Endothelial cell of umbilical vein (primary cell): ENCODE measurements around the gene UQCRFS1. TPM values are rescaled to one million over a fixed set of nuclear protein-coding genes. Genes with fewer than 3 reads are reported as not detected.

ENCODE experiments used
- BruUV-seq: library from RNA; stranded (reverse); fragments of 400-500 nt; replicated peaks from 2 replicates; lab custom pipeline; 2021; lab: Mats Ljungman, UMichigan
- CTCF ChIA-PET: fragments of 300-600, 350-600 bp; sonication (Branson Sonifier 250); formaldehyde crosslinking; loops from one replicate; lab custom pipeline; 2021; ENCODE audit warnings: antibody characterized with exemption, inconsistent platforms; lab: Charles Lee
- POLR2A ChIA-PET: fragments of 300-600, 350-600 bp; sonication (Branson Sonifier 250); formaldehyde crosslinking; loops from one replicate; lab custom pipeline; 2021; ENCODE audit warnings: antibody characterized with exemption, inconsistent platforms; lab: Charles Lee
- DNase-seq: peaks from one replicate; pipeline ENCODE4 v3.0.0-alpha.2; 2011; ENCODE audit warnings: low read depth, low spot score
- FAIRE-seq: peaks from 2 replicates; lab custom pipeline; 2011; peaks lifted over from hg19 to GRCh38; lab: Jason Lieb, UNC
- H2AFZ ChIP-seq: 2 replicates; pipeline ENCODE4 v1.6.0; 2012; ENCODE audit warnings: low read depth, low read length, control low read depth, inconsistent platforms
- H3K27ac ChIP-seq: 2 replicates; pipeline ENCODE4 v1.5.1; 2011; ENCODE audit warnings: low read depth, mild to moderate bottlenecking, control low read depth, low read length, moderate library complexity; ENCODE audit not compliant: insufficient read depth
- H3K27me3 ChIP-seq, 2 experiments: 2 replicates each; pipeline versions ENCODE4 v1.6.0 to v1.6.1; 2011; ENCODE audit warnings: low read length in 2 of 2, mixed read lengths in 1 of 2; ENCODE audit not compliant: control insufficient read depth in 2 of 2, insufficient read depth in 2 of 2
- H3K36me3 ChIP-seq, 2 experiments: 2 replicates in 1 of 2; 3 replicates in 1 of 2; pipeline ENCODE4 v1.5.1; 2011; ENCODE audit warnings: low read length in 2 of 2, mild to moderate bottlenecking in 1 of 2, moderate library complexity in 1 of 2; ENCODE audit not compliant: control insufficient read depth in 2 of 2, insufficient read depth in 2 of 2; ENCODE audit errors: extremely low read depth in 1 of 2
- H3K4me1 ChIP-seq: 3 replicates; pipeline ENCODE4 v1.5.1; 2011; ENCODE audit warnings: mild to moderate bottlenecking, low read length; ENCODE audit not compliant: control insufficient read depth, insufficient read depth; ENCODE audit errors: extremely low read depth
- H3K4me2 ChIP-seq: 2 replicates; pipeline ENCODE4 v1.6.1; 2011; ENCODE audit warnings: low read length, control low read depth, mixed read lengths; ENCODE audit not compliant: insufficient read depth
- H3K4me3 ChIP-seq, 3 experiments: fragments of 200-600 bp in 1 of 3; sonication (generic), shearing (Covaris generic) in 1 of 3; replicated peaks in 1 of 3; 2 replicates each; pipeline ENCODE4 v1.5.1; 2011 to 2016; ENCODE audit warnings: control low read depth in 3 of 3, low read length in 3 of 3, mild to moderate bottlenecking in 2 of 3, inconsistent platforms in 1 of 3, low read depth in 1 of 3, moderate library complexity in 1 of 3; ENCODE audit not compliant: insufficient read depth in 1 of 3
- H3K79me2 ChIP-seq: 2 replicates; pipeline ENCODE4 v1.6.0; 2012; ENCODE audit warnings: low read length, inconsistent platforms; ENCODE audit not compliant: control insufficient read depth, insufficient read depth
- H3K9ac ChIP-seq: replicated peaks from 2 replicates; pipeline ENCODE3; 2011; ENCODE audit warnings: low read length, control low read depth; ENCODE audit not compliant: insufficient read depth; ENCODE audit errors: extremely low read depth
- H3K9me1 ChIP-seq: replicated peaks from 3 replicates; pipeline ENCODE4 v1.6.0; 2011; ENCODE audit warnings: mild to moderate bottlenecking, low read length; ENCODE audit not compliant: control insufficient read depth, insufficient read depth; ENCODE audit errors: extremely low read depth
- H3K9me3 ChIP-seq: replicated peaks from 2 replicates; pipeline ENCODE4 v1.5.1; 2012; ENCODE audit warnings: low read length, inconsistent platforms; ENCODE audit not compliant: control insufficient read depth, insufficient read depth
- H4K20me1 ChIP-seq: replicated peaks from 2 replicates; pipeline ENCODE3; 2011; ENCODE audit warnings: mild to moderate bottlenecking, low read length; ENCODE audit not compliant: control insufficient read depth, insufficient read depth; ENCODE audit errors: extremely low read depth
- CTCF ChIP-seq, 2 donors: IDR thresholded peaks; 1 replicate in 1 of 2; 2 replicates in 1 of 2; pipeline ENCODE4 v1.5.1; 2011; ENCODE audit warnings: low read length in 2 of 2, mild to moderate bottlenecking in 2 of 2, moderate library complexity in 2 of 2, control low read depth in 1 of 2, inconsistent platforms in 1 of 2, low read depth in 1 of 2; ENCODE audit not compliant: insufficient read depth in 1 of 2; ENCODE audit errors: extremely low read depth in 1 of 2
- EZH2 ChIP-seq: IDR thresholded peaks from 2 replicates; pipeline ENCODE4 v1.6.1; 2012; ENCODE audit warnings: borderline replicate concordance, low read depth, mild to moderate bottlenecking, moderate library complexity, low read length, inconsistent platforms; ENCODE audit not compliant: severe bottlenecking
- FOS ChIP-seq: IDR thresholded peaks from 2 replicates; pipeline ENCODE4 v1.6.1; 2011; ENCODE audit warnings: mild to moderate bottlenecking, low read length, moderate library complexity, borderline replicate concordance; ENCODE audit not compliant: insufficient read depth
- GATA2 ChIP-seq: IDR thresholded peaks from 2 replicates; pipeline ENCODE4 v1.7.0; 2011; ENCODE audit warnings: low read depth, mild to moderate bottlenecking, moderate library complexity, mixed read lengths, low read length; ENCODE audit not compliant: insufficient read length, insufficient read depth
- JUN ChIP-seq: IDR thresholded peaks from 2 replicates; pipeline ENCODE4 v1.6.1; 2011; ENCODE audit warnings: borderline replicate concordance, low read depth; ENCODE audit not compliant: insufficient read length, insufficient read depth
- MAX ChIP-seq: IDR thresholded peaks from 2 replicates; pipeline ENCODE4 v1.6.1; 2011; ENCODE audit not compliant: insufficient read depth, insufficient read length
- MYC ChIP-seq: IDR thresholded peaks from one replicate; pipeline ENCODE4 v1.6.1; 2011; ENCODE audit warnings: mild to moderate bottlenecking, low read depth, low read length
- POLR2A ChIP-seq: IDR thresholded peaks from 2 replicates; pipeline ENCODE4 v1.6.1; 2012; ENCODE audit warnings: low read depth, mild to moderate bottlenecking, control low read depth, low read length
- POLR2AphosphoS5 ChIP-seq: IDR thresholded peaks from 2 replicates; pipeline ENCODE4 v1.6.1; 2012; ENCODE audit warnings: low read depth, mild to moderate bottlenecking, control low read depth, low read length, moderate library complexity; ENCODE audit not compliant: insufficient read depth
- dilution Hi-C: fragments of 300-500 bp; cut with MboI; formaldehyde crosslinking; loops from one replicate; pipeline ENCODE4 v1.15.0; 2019; ENCODE audit warnings: low sequenced_read_pairs; ENCODE audit not compliant: extremely low pct_ligation_motif_present
- intact Hi-C: fragments of 100-400 bp; cut with micrococcal nuclease; formaldehyde crosslinking; loops from one replicate; pipeline ENCODE4 v1.10.0; 2022
- polyA plus RNA-seq, 4 experiments: library from polyadenylated mRNA; depleted of rRNA in 3 of 4; stranded (reverse) in 3 of 4; unstranded in 1 of 4; fragments of >200 nt; gene quantifications; 2 replicates each; pipeline versions ENCODE4 v1.2.1 to v1.2.3, GENCODE V29; 2011 to 2012; ENCODE audit warnings: missing spikeins in 1 of 4
- total RNA-seq: library from RNA; stranded (reverse); gene quantifications from 2 replicates; pipeline ENCODE4 v1.2.3, GENCODE V29; 2021

UQCRFS1 gene
- total and polyA plus RNA-seq, 2 donors (not counting 3 experiments of a cell fraction or from before 2014, with no cell fraction given) = 28.2 to 33.8 TPM

GRCh38 chr19:29214411-29214810 lies 1.5 kb upstream of the UQCRFS1 start:
- Histone ChIP-seq H4K20me1 (peaks cover 7% of the 10 kb centered on the region), H2AFZ (no peak overlapping the region), H3K36me3 (no peaks in the 10 kb centered on the region), H3K27ac (no peak overlapping the region), H3K9me3 (no peaks in the 10 kb centered on the region), H3K4me2 (no peak overlapping the region), H3K27me3 (no peaks in the 10 kb centered on the region), H3K9me1 (no peaks in the 10 kb centered on the region), H3K9ac (no peak overlapping the region), H3K79me2 (peaks cover 30% of the 10 kb centered on the region), H3K4me3 (no peak overlapping the region), H3K4me1 (peaks cover 11% of the 10 kb centered on the region)
- no peak for DNase-seq
- TF ChIP-seq POLR2AphosphoS5 (no peak), MYC (no peak), MAX (no peak), JUN (no peak), CTCF (IDR thresholded peaks at IDR 0.05; ENCODE audit: extremely low read depth in 1 of 2, insufficient read depth in 1 of 2, low read depth in 1 of 2, low read length in 2 of 2) (no peak)
- FAIRE-seq = no peak
- no TSS peak for BruUV-seq
- dilution Hi-C loops = no loop called here
- ChIA-PET CTCF (no interaction called here), POLR2A (no interaction called here)
- intact Hi-C loops = no loop called here

GRCh38 chr19:29212356-29212647 lies 649 bp downstream of the UQCRFS1 start:
- peaks cover 46% of the 10 kb centered on the region for H3K79me2 ChIP-seq
- no TSS peak for BruUV-seq

More at GRCh38 chr19:29212356-29212647, 649 bp downstream of the UQCRFS1 start:
- no peak for TF ChIP-seq POLR2AphosphoS5
- no peak for TF ChIP-seq CTCF (IDR thresholded peaks at IDR 0.05; ENCODE audit: extremely low read depth in 1 of 2, insufficient read depth in 1 of 2, low read depth in 1 of 2, low read length in 2 of 2)
- TF ChIP-seq POLR2A = no peak
- no peak for TF ChIP-seq JUN
- TF ChIP-seq MYC = no peak
- TF ChIP-seq FOS = no peak
- no peak for TF ChIP-seq MAX
- no peak for TF ChIP-seq EZH2
- no peak for TF ChIP-seq GATA2
- no peak for FAIRE-seq
- Histone ChIP-seq H3K27me3 (no peaks in the 10 kb centered on the region), H3K27ac (peak overlapping the region; percentile 85), H3K4me2 (peak overlapping the region; percentile 69), H2AFZ (peak overlapping the region; percentile 34), H3K36me3 (peaks cover 0 to 1% of the 10 kb centered on the region in 2 experiments), H4K20me1 (peaks cover 14% of the 10 kb centered on the region), H3K9me3 (no peaks in the 10 kb centered on the region), H3K4me1 (peaks cover 11% of the 10 kb centered on the region), H3K9ac (peak overlapping the region; percentile 98), H3K9me1 (no peaks in the 10 kb centered on the region), H3K4me3 (peak overlapping the region; percentile 95 to 96 (median 96))
- dilution Hi-C loops (no loop called here), intact Hi-C loops (no loop called here)
- peak; percentile 37 for DNase-seq
- ChIA-PET CTCF (no interaction called here), POLR2A (no interaction called here)
